HCT116 (cell line): Measurements from ENCODE around the gene FHIT. TPM values are rescaled to one million over a fixed set of nuclear protein-coding genes. Genes with fewer than 3 reads are reported as not detected.

Experiments used
- ATAC-seq: fragments of 200-7000 bp; cut with Tn5 transposase; 2 replicates; pipeline ENCODE4 v1.9.1; 2020; ENCODE audit warnings: mild to moderate bottlenecking, moderate library complexity
- BruUV-seq: library from RNA; stranded (reverse); fragments of 400-500 nt; replicated peaks from 2 replicates; lab custom pipeline; 2021; lab: Mats Ljungman, UMichigan
- CTCF ChIA-PET: fragments of 300-600 bp; sonication (Branson Sonifier 250); formaldehyde crosslinking; loops from one replicate; lab custom pipeline; 2021; ENCODE audit warnings: antibody characterized with exemption; lab: Charles Lee
- POLR2A ChIA-PET: fragments of 300-600, 350-600 bp; sonication (Branson Sonifier 250); formaldehyde crosslinking; loops from one replicate; lab custom pipeline; 2021; ENCODE audit warnings: antibody characterized with exemption; lab: Charles Lee
- RAD21 ChIA-PET, 2 experiments: fragments of 300-600 bp; sonication (Branson Sonifier 250); formaldehyde crosslinking; loops; one replicate each; lab custom pipeline; 2023; ENCODE audit warnings: low total read pairs in 2 of 2; ENCODE audit not compliant: uncharacterized antibody in 2 of 2, unreplicated experiment in 2 of 2, low non-redundant PET in 1 of 2; lab: Charles Lee
- DNase-seq: peaks from one replicate; pipeline ENCODE4 v3.0.0-alpha.2; 2010; ENCODE audit warnings: low read depth, low spot score
- H2AFZ ChIP-seq: fragments of 200-600 bp; shearing (Covaris generic), sonication (generic); 2 replicates; pipeline ENCODE4 v1.6.1; 2017; ENCODE audit warnings: low read depth, mixed run types, mixed read lengths, antibody characterized with exemption, low read length; ENCODE audit not compliant: poor library complexity, severe bottlenecking
- H3K27ac ChIP-seq: 2 replicates; pipeline ENCODE4 v1.5.1; 2012; ENCODE audit warnings: low read depth, low read length
- H3K27me3 ChIP-seq: fragments of 200-600 bp; sonication (generic); 2 replicates; pipeline ENCODE4 v1.6.1; 2016; ENCODE audit warnings: mixed run types, low read length, mixed read lengths; ENCODE audit not compliant: insufficient read depth
- H3K36me3 ChIP-seq, 2 experiments: fragments of 200-500 bp in 1 of 2; fragments of 200-600 bp in 1 of 2; sonication (Bioruptor generic) in 1 of 2; sonication (generic) in 1 of 2; 2 replicates each; pipeline versions ENCODE4 v1.5.1 to v1.6.1; 2014 to 2016; ENCODE audit warnings: low read length in 2 of 2, inconsistent platforms in 1 of 2, mixed read lengths in 1 of 2, mixed run types in 1 of 2; ENCODE audit not compliant: insufficient read depth in 2 of 2, control insufficient read depth in 1 of 2
- H3K4me1 ChIP-seq, 2 experiments: fragments of 200-600 bp in 1 of 2; sonication (generic) in 1 of 2; 2 replicates each; pipeline versions ENCODE4 v1.5.1 to v1.6.1; 2012 to 2017; ENCODE audit warnings: low read length in 2 of 2, inconsistent platforms in 1 of 2, mild to moderate bottlenecking in 1 of 2, mixed read lengths in 1 of 2, mixed run types in 1 of 2, moderate library complexity in 1 of 2; ENCODE audit not compliant: insufficient read depth in 2 of 2, control insufficient read depth in 1 of 2
- H3K4me2 ChIP-seq: fragments of 200-600 bp; sonication (generic); 2 replicates; pipeline ENCODE4 v1.6.1; 2017; ENCODE audit warnings: mixed run types, low read length, mixed read lengths
- H3K4me3 ChIP-seq, 2 experiments: fragments of 200-600 bp in 1 of 2; sonication (generic) in 1 of 2; replicated peaks in 1 of 2; 2 replicates each; pipeline ENCODE4 v1.5.1; 2011 to 2016; ENCODE audit warnings: low read length in 2 of 2, control low read depth in 1 of 2, low read depth in 1 of 2, mild to moderate bottlenecking in 1 of 2, mixed read lengths in 1 of 2, mixed run types in 1 of 2
- H3K79me2 ChIP-seq: fragments of 200-600 bp; sonication (generic); 2 replicates; pipeline ENCODE4 v1.6.1; 2017; ENCODE audit warnings: mild to moderate bottlenecking, mixed run types, low read length, moderate library complexity, mixed read lengths; ENCODE audit not compliant: insufficient read depth
- H3K9ac ChIP-seq: fragments of 200-600 bp; sonication (generic); 2 replicates; pipeline ENCODE4 v1.6.1; 2016; ENCODE audit warnings: low read length, mixed read lengths
- H3K9me2 ChIP-seq: fragments of 200-600 bp; sonication (generic), shearing (Covaris generic); 2 replicates; pipeline ENCODE4 v1.6.1; 2017; ENCODE audit warnings: mixed run types, mild to moderate bottlenecking, moderate library complexity; ENCODE audit not compliant: insufficient read depth
- H3K9me3 ChIP-seq, 2 experiments: fragments of 200-500 bp in 1 of 2; fragments of 200-600 bp in 1 of 2; sonication (Bioruptor generic) in 1 of 2; sonication (generic) in 1 of 2; 2 replicates each; pipeline ENCODE4 v1.6.1; 2014 to 2017; ENCODE audit warnings: low read length in 2 of 2, mixed read lengths in 2 of 2, inconsistent platforms in 1 of 2, low read depth in 1 of 2, mild to moderate bottlenecking in 1 of 2, mixed run types in 1 of 2, moderate library complexity in 1 of 2; ENCODE audit not compliant: control insufficient read depth in 1 of 2, insufficient read depth in 1 of 2
- H4K20me1 ChIP-seq: fragments of 200-600 bp; sonication (generic), shearing (Covaris generic); 2 replicates; pipeline ENCODE4 v1.6.1; 2017; ENCODE audit warnings: mixed run types, mild to moderate bottlenecking, moderate library complexity; ENCODE audit not compliant: insufficient read depth
- ELF1 ChIP-seq: IDR thresholded peaks from 2 replicates; pipeline ENCODE4 v1.6.1; 2012; ENCODE audit warnings: low read depth, borderline replicate concordance
- EZH2 ChIP-seq: fragments of 200-600 bp; sonication (generic); IDR thresholded peaks from 2 replicates; pipeline ENCODE4 v1.6.1; 2017; ENCODE audit warnings: antibody characterized with exemption, mixed run types
- EZH2phosphoT487 ChIP-seq: fragments of 200-600 bp; IDR thresholded peaks from 2 replicates; pipeline ENCODE4 v1.6.1; 2018; ENCODE audit warnings: antibody characterized with exemption, borderline replicate concordance
- FOSL1 ChIP-seq: IDR thresholded peaks from 2 replicates; pipeline ENCODE4 v1.6.1; 2012; ENCODE audit warnings: low read depth
- JUND ChIP-seq: IDR thresholded peaks from 2 replicates; pipeline ENCODE4 v1.6.1; 2012
- RAD21 ChIP-seq: IDR thresholded peaks from 2 replicates; pipeline ENCODE4 v1.6.1; 2012; ENCODE audit warnings: low read depth, mild to moderate bottlenecking
- SIN3A ChIP-seq: IDR thresholded peaks from 2 replicates; pipeline ENCODE4 v1.6.1; 2012; ENCODE audit warnings: low read depth
- SP1 ChIP-seq: IDR thresholded peaks from 2 replicates; pipeline ENCODE4 v1.6.1; 2012; ENCODE audit warnings: low read depth
- TCF7L2 ChIP-seq: IDR thresholded peaks from 2 replicates; pipeline ENCODE4 v1.7.0; 2011; ENCODE audit warnings: borderline replicate concordance, inconsistent platforms; ENCODE audit not compliant: insufficient read depth, insufficient read length; ENCODE audit errors: extremely low read depth
- YY1 ChIP-seq: IDR thresholded peaks from 2 replicates; pipeline ENCODE4 v1.6.1; 2011; ENCODE audit warnings: low read length, low read depth, moderate library complexity, mild to moderate bottlenecking; ENCODE audit not compliant: insufficient replicate concordance; ENCODE audit errors: extremely low read depth
- ZFX ChIP-seq: fragments of 450-650 bp; IDR thresholded peaks from 2 replicates; pipeline ENCODE4 v1.6.1; 2017
- ZNF274 ChIP-seq: fragments of 200-500 bp; sonication (Bioruptor generic); IDR thresholded peaks from 2 replicates; pipeline ENCODE4 v1.6.1; 2014; ENCODE audit warnings: mild to moderate bottlenecking, low read depth, low read length, inconsistent platforms
- intact Hi-C: fragments of 100-400 bp; cut with micrococcal nuclease; formaldehyde crosslinking; loops from 2 replicates; pipeline ENCODE4 v1.10.0; 2022
- total RNA-seq: library from RNA; stranded (reverse); gene quantifications from one replicate; pipeline ENCODE4 v1.2.1, GENCODE V29; 2021; ENCODE audit not compliant: unreplicated experiment
- TF ChIP-seq, protein P1 (sequence below): IDR thresholded peaks from 2 replicates; pipeline ENCODE4 v1.6.1; 2011; ENCODE audit warnings: mild to moderate bottlenecking, low read length, moderate library complexity; ENCODE audit not compliant: insufficient replicate concordance; ENCODE audit errors: extremely low read depth
- TF ChIP-seq, protein P2 (sequence below): IDR thresholded peaks from 2 replicates; pipeline ENCODE4 v1.6.1; 2012; ENCODE audit warnings: low read depth

FHIT gene
- total RNA-seq, 1 experiment from 2014 or later: 20.1 TPM

DNA sequence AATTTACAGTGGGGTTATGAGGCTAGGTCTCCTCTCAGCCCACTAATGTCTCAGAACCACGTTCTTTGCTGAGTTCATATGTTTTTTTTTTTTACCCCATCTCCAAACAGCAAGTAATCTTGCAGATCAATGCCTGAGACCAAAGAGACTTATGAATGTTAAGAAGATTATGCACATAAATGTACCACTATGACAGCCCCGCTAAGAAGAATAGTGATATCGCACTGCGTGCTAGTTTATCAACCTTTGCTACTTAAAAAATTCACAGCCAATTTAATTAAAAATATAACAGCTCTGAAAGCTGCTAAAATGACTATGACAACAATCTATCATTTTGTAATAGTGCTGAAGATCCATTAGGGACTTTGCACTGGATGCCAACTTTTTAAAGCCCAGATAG, 1462.5 kb downstream of the FHIT start:
- no peak overlapping the region for H3K4me2 ChIP-seq
- no peak overlapping the region for H2AFZ ChIP-seq
- TF ChIP-seq SP1: no peak
- TF ChIP-seq JUND: no peak
- TF ChIP-seq ZFX: no peak
- no peak for TF ChIP-seq FOSL1
- no peak for TF ChIP-seq TCF7L2
- no peak for TF ChIP-seq YY1
- no peak for TF ChIP-seq ELF1
- TF ChIP-seq EZH2phosphoT487: no peak
- no peak for TF ChIP-seq RAD21
- TF ChIP-seq, protein P1, sequence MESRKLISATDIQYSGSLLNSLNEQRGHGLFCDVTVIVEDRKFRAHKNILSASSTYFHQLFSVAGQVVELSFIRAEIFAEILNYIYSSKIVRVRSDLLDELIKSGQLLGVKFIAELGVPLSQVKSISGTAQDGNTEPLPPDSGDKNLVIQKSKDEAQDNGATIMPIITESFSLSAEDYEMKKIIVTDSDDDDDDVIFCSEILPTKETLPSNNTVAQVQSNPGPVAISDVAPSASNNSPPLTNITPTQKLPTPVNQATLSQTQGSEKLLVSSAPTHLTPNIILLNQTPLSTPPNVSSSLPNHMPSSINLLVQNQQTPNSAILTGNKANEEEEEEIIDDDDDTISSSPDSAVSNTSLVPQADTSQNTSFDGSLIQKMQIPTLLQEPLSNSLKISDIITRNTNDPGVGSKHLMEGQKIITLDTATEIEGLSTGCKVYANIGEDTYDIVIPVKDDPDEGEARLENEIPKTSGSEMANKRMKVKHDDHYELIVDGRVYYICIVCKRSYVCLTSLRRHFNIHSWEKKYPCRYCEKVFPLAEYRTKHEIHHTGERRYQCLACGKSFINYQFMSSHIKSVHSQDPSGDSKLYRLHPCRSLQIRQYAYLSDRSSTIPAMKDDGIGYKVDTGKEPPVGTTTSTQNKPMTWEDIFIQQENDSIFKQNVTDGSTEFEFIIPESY: no peak
- TF ChIP-seq ZNF274: no peak
- TF ChIP-seq EZH2: no peak
- TF ChIP-seq SIN3A: no peak
- TF ChIP-seq, protein P2, sequence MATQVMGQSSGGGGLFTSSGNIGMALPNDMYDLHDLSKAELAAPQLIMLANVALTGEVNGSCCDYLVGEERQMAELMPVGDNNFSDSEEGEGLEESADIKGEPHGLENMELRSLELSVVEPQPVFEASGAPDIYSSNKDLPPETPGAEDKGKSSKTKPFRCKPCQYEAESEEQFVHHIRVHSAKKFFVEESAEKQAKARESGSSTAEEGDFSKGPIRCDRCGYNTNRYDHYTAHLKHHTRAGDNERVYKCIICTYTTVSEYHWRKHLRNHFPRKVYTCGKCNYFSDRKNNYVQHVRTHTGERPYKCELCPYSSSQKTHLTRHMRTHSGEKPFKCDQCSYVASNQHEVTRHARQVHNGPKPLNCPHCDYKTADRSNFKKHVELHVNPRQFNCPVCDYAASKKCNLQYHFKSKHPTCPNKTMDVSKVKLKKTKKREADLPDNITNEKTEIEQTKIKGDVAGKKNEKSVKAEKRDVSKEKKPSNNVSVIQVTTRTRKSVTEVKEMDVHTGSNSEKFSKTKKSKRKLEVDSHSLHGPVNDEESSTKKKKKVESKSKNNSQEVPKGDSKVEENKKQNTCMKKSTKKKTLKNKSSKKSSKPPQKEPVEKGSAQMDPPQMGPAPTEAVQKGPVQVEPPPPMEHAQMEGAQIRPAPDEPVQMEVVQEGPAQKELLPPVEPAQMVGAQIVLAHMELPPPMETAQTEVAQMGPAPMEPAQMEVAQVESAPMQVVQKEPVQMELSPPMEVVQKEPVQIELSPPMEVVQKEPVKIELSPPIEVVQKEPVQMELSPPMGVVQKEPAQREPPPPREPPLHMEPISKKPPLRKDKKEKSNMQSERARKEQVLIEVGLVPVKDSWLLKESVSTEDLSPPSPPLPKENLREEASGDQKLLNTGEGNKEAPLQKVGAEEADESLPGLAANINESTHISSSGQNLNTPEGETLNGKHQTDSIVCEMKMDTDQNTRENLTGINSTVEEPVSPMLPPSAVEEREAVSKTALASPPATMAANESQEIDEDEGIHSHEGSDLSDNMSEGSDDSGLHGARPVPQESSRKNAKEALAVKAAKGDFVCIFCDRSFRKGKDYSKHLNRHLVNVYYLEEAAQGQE: no peak
- TF ChIP-seq, all 23 proteins: peak for 0
- DNase-seq (no peak), ATAC-seq (no peak)
- H3K4me3 ChIP-seq: no peak overlapping the region
- H3K4me1 ChIP-seq: no peaks in the 10 kb centered on the region
- no peaks in the 10 kb centered on the region for H3K27me3 ChIP-seq
- no peaks in the 10 kb centered on the region for H3K9me3 ChIP-seq
- no peaks in the 10 kb centered on the region for H3K79me2 ChIP-seq
- no peak overlapping the region for H3K27ac ChIP-seq
- H3K36me3 ChIP-seq: no peaks in the 10 kb centered on the region
- ChIA-PET RAD21 (no interaction called here), POLR2A (no interaction called here), CTCF (no interaction called here)
- intact Hi-C loops: no loop called here
- no TSS peak for BruUV-seq
- H3K9me2 ChIP-seq: no peaks in the 10 kb centered on the region
- H3K9ac ChIP-seq: no peak overlapping the region
- H4K20me1 ChIP-seq: no peaks in the 10 kb centered on the region
